Loucy (cell line): ENCODE measurements around the gene SCYL1.

Experiments
- EZH2phosphoT487 ChIP-seq: fragments of 200-600 bp; IDR thresholded peaks from 2 replicates; pipeline ENCODE4 v1.6.1; 2018; ENCODE audit warnings: antibody characterized with exemption, mild to moderate bottlenecking, moderate library complexity, borderline replicate concordance
- TF ChIP-seq, protein P1 (sequence below): fragments of 200-600 bp; sonication (generic); conservative IDR thresholded peaks from 2 replicates; pipeline ENCODE4 v1.5.1; 2014; ENCODE audit warnings: mild to moderate bottlenecking, antibody characterized with exemption, low read length

- TF ChIP-seq, protein P1, sequence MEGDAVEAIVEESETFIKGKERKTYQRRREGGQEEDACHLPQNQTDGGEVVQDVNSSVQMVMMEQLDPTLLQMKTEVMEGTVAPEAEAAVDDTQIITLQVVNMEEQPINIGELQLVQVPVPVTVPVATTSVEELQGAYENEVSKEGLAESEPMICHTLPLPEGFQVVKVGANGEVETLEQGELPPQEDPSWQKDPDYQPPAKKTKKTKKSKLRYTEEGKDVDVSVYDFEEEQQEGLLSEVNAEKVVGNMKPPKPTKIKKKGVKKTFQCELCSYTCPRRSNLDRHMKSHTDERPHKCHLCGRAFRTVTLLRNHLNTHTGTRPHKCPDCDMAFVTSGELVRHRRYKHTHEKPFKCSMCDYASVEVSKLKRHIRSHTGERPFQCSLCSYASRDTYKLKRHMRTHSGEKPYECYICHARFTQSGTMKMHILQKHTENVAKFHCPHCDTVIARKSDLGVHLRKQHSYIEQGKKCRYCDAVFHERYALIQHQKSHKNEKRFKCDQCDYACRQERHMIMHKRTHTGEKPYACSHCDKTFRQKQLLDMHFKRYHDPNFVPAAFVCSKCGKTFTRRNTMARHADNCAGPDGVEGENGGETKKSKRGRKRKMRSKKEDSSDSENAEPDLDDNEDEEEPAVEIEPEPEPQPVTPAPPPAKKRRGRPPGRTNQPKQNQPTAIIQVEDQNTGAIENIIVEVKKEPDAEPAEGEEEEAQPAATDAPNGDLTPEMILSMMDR = no peak
- TF ChIP-seq EZH2phosphoT487 = no peak
Observed at GRCh38 chr11:65560555-65561418, 35.9 kb downstream of the SCYL1 start.
